GM12864 (cell line): ENCODE results near the gene CALD1.

ENCODE experiments used
- DNase-seq: peaks from one replicate; pipeline ENCODE4 v3.0.0-alpha.2; 2011; ENCODE audit warnings: low read depth
- H3K4me3 ChIP-seq: 2 replicates; pipeline ENCODE4 v1.5.1; 2011; ENCODE audit warnings: mild to moderate bottlenecking, low read depth, low read length, control low read depth
- TF ChIP-seq, protein P1 (sequence below): IDR thresholded peaks from 2 replicates; pipeline ENCODE4 v1.5.1; 2011; ENCODE audit warnings: low read depth, mild to moderate bottlenecking, moderate library complexity, low read length, control low read depth, inconsistent platforms; ENCODE audit errors: missing control alignments

The CALD1 gene

DNA sequence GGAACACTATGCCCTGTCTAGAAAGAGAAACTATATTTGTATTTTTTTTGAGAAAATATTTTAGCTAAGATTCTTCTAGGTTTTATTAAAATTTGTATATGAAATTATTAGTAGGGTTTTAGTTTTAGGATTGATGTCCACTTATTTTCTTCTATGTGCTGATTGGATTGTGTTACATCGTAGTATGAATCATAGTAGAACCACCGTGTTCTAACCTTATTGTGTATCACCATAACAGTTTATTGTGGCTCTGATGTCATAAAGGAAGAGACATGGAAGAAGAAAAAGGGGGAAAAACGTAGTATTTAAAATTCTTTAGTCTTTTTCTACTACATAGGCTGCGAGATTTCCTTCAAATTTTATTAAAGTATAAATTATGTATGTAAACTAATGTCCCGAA lies 208.7 kb downstream of the CALD1 start:
- TF ChIP-seq, protein P1, sequence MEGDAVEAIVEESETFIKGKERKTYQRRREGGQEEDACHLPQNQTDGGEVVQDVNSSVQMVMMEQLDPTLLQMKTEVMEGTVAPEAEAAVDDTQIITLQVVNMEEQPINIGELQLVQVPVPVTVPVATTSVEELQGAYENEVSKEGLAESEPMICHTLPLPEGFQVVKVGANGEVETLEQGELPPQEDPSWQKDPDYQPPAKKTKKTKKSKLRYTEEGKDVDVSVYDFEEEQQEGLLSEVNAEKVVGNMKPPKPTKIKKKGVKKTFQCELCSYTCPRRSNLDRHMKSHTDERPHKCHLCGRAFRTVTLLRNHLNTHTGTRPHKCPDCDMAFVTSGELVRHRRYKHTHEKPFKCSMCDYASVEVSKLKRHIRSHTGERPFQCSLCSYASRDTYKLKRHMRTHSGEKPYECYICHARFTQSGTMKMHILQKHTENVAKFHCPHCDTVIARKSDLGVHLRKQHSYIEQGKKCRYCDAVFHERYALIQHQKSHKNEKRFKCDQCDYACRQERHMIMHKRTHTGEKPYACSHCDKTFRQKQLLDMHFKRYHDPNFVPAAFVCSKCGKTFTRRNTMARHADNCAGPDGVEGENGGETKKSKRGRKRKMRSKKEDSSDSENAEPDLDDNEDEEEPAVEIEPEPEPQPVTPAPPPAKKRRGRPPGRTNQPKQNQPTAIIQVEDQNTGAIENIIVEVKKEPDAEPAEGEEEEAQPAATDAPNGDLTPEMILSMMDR, result no peak
- peak overlapping the region; percentile 29; the same call in 1 of the 2 replicates for H3K4me3 ChIP-seq
- DNase-seq, result no peak

DNA sequence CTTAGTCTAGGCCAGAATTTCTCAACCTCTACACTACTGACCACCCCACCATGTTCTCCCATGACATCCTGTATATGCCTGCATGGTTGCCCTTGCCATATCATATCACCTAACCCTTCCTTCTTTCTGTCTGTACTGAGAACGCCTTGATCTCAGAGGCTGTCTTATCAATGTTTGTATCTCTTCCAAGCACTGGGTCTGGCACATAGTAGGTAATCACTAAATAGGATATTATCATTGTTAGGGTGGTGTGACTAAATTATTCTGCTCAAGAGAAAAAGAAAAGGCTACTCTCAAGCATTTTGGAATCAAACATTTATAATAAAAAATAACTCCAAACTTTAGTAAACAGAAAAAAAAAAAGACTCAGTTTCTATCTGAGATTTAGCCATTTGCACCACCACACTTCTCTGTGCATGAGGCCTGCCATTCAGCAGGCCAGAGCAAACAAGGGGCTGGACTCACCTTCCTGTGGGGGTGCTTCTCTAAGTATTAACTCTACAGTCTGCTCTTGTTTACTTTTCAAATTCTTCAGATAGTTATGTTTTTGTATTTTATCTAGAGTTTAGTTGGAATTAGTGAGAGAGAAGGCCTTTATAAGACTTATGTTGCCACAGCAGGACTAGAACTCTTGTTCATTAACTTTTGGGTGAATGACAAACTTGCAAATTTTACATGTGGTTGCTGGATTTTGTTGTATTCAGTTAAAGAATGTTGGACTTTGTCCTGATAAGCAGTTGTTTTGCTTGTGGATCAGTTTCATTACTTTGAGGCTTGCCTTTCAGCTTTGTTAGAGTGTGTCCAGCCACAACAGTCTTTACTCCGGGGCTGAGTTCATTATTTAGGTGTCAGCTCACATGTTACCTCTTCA lies 212.3 kb downstream of the CALD1 start:
- DNase-seq, result no peak
- TF ChIP-seq, protein P1, result no peak
- no peak overlapping the region for H3K4me3 ChIP-seq

DNA sequence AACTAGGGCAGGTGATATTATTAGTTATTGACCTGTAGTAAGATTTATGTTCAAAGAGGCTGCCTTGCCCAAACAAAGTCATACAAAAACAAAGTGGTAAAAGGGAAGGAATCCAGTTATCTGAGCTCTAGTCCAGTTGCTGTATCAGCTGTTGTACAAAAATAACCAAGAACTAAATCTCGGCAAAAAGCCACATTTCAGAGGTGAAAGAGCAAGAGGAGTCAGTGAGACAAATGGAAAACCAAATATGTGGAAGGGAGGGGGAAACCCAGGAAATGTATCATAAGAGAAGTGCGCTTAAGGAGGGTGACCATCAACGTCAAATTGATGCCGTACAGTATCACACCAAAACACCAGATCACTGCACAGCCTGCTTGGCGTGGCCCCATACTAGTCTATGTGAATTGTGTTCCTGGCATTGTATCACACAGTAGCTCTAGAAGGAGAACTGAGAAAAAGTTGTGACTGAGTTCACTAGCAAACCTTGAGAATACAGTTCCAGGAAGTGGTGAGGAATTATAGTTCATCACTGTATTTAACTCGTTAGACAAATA lies 213.3 kb downstream of the CALD1 start:
- TF ChIP-seq, protein P1, result no peak
- H3K4me3 ChIP-seq, result no peak overlapping the region; the same call in 1 of the 2 replicates
- DNase-seq, result peak; percentile 82

DNA sequence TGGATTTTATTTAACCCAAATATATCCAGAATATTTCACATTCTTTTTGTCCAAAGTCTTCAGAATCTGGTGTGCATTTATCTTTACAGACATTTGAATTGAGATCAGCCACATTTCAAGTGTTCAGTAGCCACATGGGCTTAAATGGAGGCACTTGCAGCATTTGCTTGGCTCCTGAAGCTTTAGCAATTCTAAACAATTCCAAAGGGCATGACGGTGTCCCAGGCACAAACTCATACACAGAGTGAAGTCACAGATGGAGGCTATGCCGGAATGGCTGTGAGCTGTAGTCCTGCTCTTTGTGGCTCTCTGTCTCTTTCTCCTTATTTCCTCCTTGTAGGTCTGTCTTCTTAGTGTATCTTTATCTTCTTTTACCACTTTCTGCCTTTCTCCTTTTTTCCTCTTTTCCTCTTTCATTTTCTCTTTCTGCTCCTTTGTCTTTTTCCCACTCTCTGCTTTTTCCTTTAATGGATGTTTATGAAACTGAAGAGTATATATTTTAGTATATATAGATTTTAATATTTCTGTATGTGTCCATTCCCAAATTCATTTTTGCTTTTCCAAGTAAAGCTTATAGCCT lies 214.5 kb downstream of the CALD1 start:
- H3K4me3 ChIP-seq, result no peak overlapping the region
- TF ChIP-seq, protein P1, result no peak
- DNase-seq, result no peak

DNA sequence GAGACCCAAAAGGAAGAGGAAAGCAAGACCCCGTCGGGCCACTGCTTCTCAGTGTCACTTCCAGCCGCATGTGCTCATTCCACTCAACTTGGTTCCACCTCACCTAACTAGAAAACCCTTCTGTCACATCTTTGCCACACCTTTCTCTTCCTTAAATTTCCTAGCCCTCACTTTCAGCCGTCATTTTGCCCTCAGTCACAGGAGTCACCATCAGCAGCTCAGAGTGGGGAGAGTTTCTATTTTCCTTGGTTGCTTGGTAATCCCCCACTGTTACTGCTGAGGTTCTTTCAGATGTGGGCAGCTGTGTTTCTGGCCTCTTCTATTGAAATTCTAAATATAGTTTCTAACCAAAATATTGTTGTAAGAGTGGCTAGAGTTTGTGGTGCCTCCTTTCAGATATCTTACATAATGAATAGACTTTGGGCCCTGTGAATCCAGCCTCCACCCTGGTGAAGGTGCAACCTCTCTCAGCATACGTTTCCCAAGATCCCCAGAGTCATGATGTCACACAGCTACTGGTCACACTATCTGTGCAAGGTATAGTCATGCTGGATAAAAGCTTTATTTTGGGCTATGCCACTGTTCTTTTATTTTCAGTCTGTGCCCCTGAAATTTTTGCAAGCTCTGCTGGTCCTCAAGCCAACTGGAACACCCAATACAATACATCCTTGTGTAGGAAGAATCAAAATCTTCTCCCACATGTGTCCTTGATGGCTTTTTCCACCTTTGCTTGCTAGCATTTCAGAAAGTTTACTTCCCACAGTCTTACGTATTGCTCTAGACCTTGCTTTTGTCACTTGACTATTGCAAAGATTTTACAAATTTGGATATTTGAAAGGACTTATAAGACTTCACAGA lies 216.0 kb downstream of the CALD1 start:
- DNase-seq, result peak; percentile 57
- TF ChIP-seq, protein P1, result no peak
- H3K4me3 ChIP-seq, result no peak overlapping the region; the same call in 1 of the 2 replicates

DNA sequence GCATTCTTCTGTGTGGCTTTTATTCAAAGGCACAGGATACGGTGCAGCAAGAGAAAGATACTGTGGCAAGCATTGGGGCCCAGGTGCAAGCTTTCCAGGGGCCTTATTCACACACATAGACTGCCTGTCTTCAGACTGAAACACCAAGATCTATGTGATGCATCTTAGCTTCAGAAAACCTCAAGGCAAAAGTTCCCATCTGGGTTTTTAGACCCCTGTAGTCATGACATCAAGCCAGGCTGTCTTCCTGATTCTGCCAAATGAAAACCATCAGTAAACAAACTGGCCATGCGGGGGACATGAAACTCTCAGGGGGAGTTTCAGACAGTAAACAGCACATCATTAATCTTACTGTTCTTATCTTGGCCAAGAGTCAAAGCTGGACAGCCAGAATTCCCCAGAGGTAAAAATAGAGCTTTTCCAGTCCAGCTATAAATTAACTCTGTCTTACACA lies 216.7 kb downstream of the CALD1 start:
- H3K4me3 ChIP-seq, result no peak overlapping the region; the same call in 1 of the 2 replicates
- TF ChIP-seq, protein P1, result no peak
- DNase-seq, result peak; percentile 76
